ENCODE measurements around the gene CHST12. TPM values are rescaled to one million over a fixed set of nuclear protein-coding genes. Genes with fewer than 3 reads are reported as not detected.

Gene CHST12
- total and polyA plus RNA-seq, 2 of the 4 experiments (the other 2 are of a cell fraction), result 3.8 to 27.0 TPM

DNA sequence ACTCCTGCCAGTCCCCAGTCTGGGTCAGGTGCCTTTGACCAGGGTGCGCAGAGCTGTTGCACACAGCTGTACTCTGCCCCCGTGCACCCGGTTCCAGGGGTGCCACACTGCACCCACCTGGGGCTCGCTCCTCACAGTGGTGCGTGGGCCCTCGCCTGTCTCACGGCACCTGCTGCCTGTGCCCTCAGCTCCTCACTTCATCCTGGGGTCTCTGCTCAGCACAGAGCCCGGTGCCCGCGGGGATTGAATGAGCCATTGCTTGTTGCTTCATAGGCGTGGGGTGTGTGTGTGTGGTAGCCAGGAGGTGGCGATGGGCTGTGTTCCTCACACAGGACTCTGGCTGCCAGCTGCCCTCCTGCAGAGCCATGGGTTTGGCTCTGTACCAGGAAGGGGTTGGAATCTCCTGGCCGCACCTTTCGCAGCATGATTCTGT, 30.3 kb upstream of the CHST12 start:
- no peaks in the 10 kb centered on the region for H3K4me1 ChIP-seq (ENCODE audit: control insufficient read depth, insufficient read depth, low read length)
- no peak overlapping the region for H4K5ac ChIP-seq (ENCODE audit: low read depth, low read length)
- H3K36me3 ChIP-seq (ENCODE audit: control insufficient read depth, insufficient read depth, low read length), result peaks cover 88% of the 10 kb centered on the region
- dilution Hi-C loops (cut with HindIII; ENCODE audit: low sequenced_read_pairs, unreplicated experiment), result no loop called here
- 100% methylated on average over 1 of the region's 14 CpGs; no CpG with 5 or more reads in 1 of the 2 experiments for WGBS, 2 experiments (ENCODE audit: extremely low coverage in 2 of 2, insufficient read length in 1 of 2)
- H3K14ac ChIP-seq (replicated peaks; ENCODE audit: low read depth, low read length), result no peak overlapping the region
- H2BK120ac ChIP-seq (ENCODE audit: low read depth, low read length), result no peak overlapping the region
- ATAC-seq (ENCODE audit: low read depth), result no peak
- BruUV-seq (replicated peaks), result no TSS peak
- TF ChIP-seq RAD21 (IDR thresholded peaks at IDR 0.05; ENCODE audit: low read length) (no peak), NFE2L2 (IDR thresholded peaks at IDR 0.05; ENCODE audit: low read depth, low read length) (no peak), RFX5 (IDR thresholded peaks at IDR 0.05; ENCODE audit: low read depth, low read length) (no peak), CEBPB (IDR thresholded peaks at IDR 0.05; ENCODE audit: low read depth, low read length) (no peak), MAZ (IDR thresholded peaks at IDR 0.05; ENCODE audit: borderline replicate concordance, low read depth, low read length) (no peak), POLR2A (IDR thresholded peaks at IDR 0.05; ENCODE audit: low read depth, low read length) (no peak), RCOR1 (IDR thresholded peaks at IDR 0.05; ENCODE audit: insufficient replicate concordance, low read length) (no peak), CHD1 (IDR thresholded peaks at IDR 0.05; ENCODE audit: low read depth, low read length) (no peak), SMC3 (IDR thresholded peaks at IDR 0.05; ENCODE audit: low read depth, low read length) (no peak), BHLHE40 (IDR thresholded peaks at IDR 0.05; ENCODE audit: low read depth, low read length) (no peak), FOS (IDR thresholded peaks at IDR 0.05; ENCODE audit: low read depth, low read length) (no peak)
- TF ChIP-seq, protein P1, sequence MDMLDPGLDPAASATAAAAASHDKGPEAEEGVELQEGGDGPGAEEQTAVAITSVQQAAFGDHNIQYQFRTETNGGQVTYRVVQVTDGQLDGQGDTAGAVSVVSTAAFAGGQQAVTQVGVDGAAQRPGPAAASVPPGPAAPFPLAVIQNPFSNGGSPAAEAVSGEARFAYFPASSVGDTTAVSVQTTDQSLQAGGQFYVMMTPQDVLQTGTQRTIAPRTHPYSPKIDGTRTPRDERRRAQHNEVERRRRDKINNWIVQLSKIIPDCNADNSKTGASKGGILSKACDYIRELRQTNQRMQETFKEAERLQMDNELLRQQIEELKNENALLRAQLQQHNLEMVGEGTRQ (IDR thresholded peaks at IDR 0.05; ENCODE audit: low read depth, low read length), result no peak
- TF ChIP-seq, protein P2, sequence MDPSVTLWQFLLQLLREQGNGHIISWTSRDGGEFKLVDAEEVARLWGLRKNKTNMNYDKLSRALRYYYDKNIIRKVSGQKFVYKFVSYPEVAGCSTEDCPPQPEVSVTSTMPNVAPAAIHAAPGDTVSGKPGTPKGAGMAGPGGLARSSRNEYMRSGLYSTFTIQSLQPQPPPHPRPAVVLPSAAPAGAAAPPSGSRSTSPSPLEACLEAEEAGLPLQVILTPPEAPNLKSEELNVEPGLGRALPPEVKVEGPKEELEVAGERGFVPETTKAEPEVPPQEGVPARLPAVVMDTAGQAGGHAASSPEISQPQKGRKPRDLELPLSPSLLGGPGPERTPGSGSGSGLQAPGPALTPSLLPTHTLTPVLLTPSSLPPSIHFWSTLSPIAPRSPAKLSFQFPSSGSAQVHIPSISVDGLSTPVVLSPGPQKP (IDR thresholded peaks at IDR 0.05; ENCODE audit: borderline replicate concordance, low read depth, low read length), result no peak
- no peak overlapping the region for H2BK5ac ChIP-seq (ENCODE audit: low read depth, low read length, poor library complexity, severe bottlenecking)
- H4K8ac ChIP-seq (ENCODE audit: low read depth in 2 of 2, low read length in 2 of 2), result no peak overlapping the region
- H2AK9ac ChIP-seq (replicated peaks; ENCODE audit: low read depth, low read length, poor library complexity), result no peak overlapping the region
- no peak overlapping the region for H2BK20ac ChIP-seq (ENCODE audit: low read depth, low read length)
- no peak overlapping the region for H3K56ac ChIP-seq (ENCODE audit: extremely low read depth, insufficient read depth, low read length)
- DNase-seq, result no peak
- no peak overlapping the region for H2AK5ac ChIP-seq (ENCODE audit: low read depth, low read length)
- H4K91ac ChIP-seq (ENCODE audit: insufficient read depth, low read depth, low read length), result no peak overlapping the region
- H3K9ac ChIP-seq (ENCODE audit: low read depth, low read length), result no peak overlapping the region
- no peak overlapping the region for H2BK15ac ChIP-seq (ENCODE audit: low read depth, low read length)
- peaks cover 34% of the 10 kb centered on the region for H4K20me1 ChIP-seq (ENCODE audit: insufficient read depth, low read length)
- no peak overlapping the region for H3K4me3 ChIP-seq (ENCODE audit: insufficient read depth, low read depth, low read length)
- H3K18ac ChIP-seq (ENCODE audit: low read depth, low read length), result no peak overlapping the region
- H3K27ac ChIP-seq (ENCODE audit: insufficient read depth, low read length), result no peak overlapping the region
- no peaks in the 10 kb centered on the region for H3K9me3 ChIP-seq (ENCODE audit: control insufficient read depth, insufficient read depth, low read length)
- H3K4me2 ChIP-seq (ENCODE audit: low read depth, low read length), result no peak overlapping the region
- H3K9me1 ChIP-seq (ENCODE audit: insufficient read depth, low read length), result no peaks in the 10 kb centered on the region
- in situ Hi-C loops (cut with MboI; ENCODE audit: low sequenced_read_pairs), result no loop called here
- H3K4ac ChIP-seq (ENCODE audit: low read depth, low read length), result no peak overlapping the region
- ChIA-PET CTCF (no interaction called here), POLR2A (ENCODE audit: unreplicated experiment) (no interaction called here)
- peaks cover 21 to 55% of the 10 kb centered on the region in 2 experiments for H3K79me1 ChIP-seq (ENCODE audit: low read depth in 1 of 2, low read length in 2 of 2)
- no peak overlapping the region for H3K23ac ChIP-seq (ENCODE audit: low read depth, low read length)
- no peak overlapping the region for H2AFZ ChIP-seq (replicated peaks; ENCODE audit: low read length, poor library complexity)
- intact Hi-C loops (cut with micrococcal nuclease), result no loop called here
- H3K27me3 ChIP-seq (ENCODE audit: control insufficient read depth, insufficient read depth, low read length), result no peaks in the 10 kb centered on the region

Measured in IMR-90 (cell line).